DMS53 treated with DMSO at 0.1 percent for 48 hours (cell line): ENCODE data around the gene RAB31.
"Not testable (repeated sequence)": the region's sequence is repeated elsewhere in the genome, so short reads cannot be mapped to it uniquely, and the experiment has no call there.

Source experiments
- DNase-seq: peaks from one replicate; lab custom pipeline; 2025; ENCODE audit not compliant: unreplicated experiment; lab: John Stamatoyannopoulos, UW

Gene RAB31

GRCh38 chr18:9854801-9855676, 146.9 kb downstream of the RAB31 start:
- no peak for DNase-seq

GRCh38 chr18:9855681-9856080, 147.6 kb downstream of the RAB31 start:
- no peak for DNase-seq

GRCh38 chr18:9856092-9856491, 148.0 kb downstream of the RAB31 start:
- no peak for DNase-seq

- DNase-seq, result not testable (repeated sequence)
Measured at GRCh38 chr18:9857479-9857998, 149.4 kb downstream of the RAB31 start.

GRCh38 chr18:9858642-9859041, 150.5 kb downstream of the RAB31 start:
- no peak for DNase-seq

- no peak for DNase-seq
Measured at GRCh38 chr18:9859232-9859631, 151.1 kb downstream of the RAB31 start.

- DNase-seq, result no peak
Measured at GRCh38 chr18:9860682-9861081, 152.6 kb downstream of the RAB31 start.

- DNase-seq, result no peak
Measured at GRCh38 chr18:9861157-9861556, 153.1 kb downstream of the RAB31 start.

- no peak for DNase-seq
Measured at GRCh38 chr18:9861933-9862332, 153.8 kb downstream of the RAB31 start.

GRCh38 chr18:9862686-9863085, 154.6 kb downstream of the RAB31 start:
- no peak for DNase-seq

GRCh38 chr18:9863282-9863681, 155.2 kb downstream of the RAB31 start:
- no peak for DNase-seq

GRCh38 chr18:9865764-9866490, 157.8 kb downstream of the RAB31 start:
- no peak for DNase-seq

- DNase-seq, result no peak
Measured at GRCh38 chr18:9866627-9867026, 158.5 kb downstream of the RAB31 start.

GRCh38 chr18:9867071-9867594, 159.0 kb downstream of the RAB31 start:
- peak; percentile 65 for DNase-seq

- DNase-seq, result no peak
Measured at GRCh38 chr18:9868857-9869714, 161.0 kb downstream of the RAB31 start.

- DNase-seq, result no peak
Measured at GRCh38 chr18:9869715-9870430, 161.8 kb downstream of the RAB31 start.

GRCh38 chr18:9870431-9871008, 162.4 kb downstream of the RAB31 start:
- DNase-seq, result no peak

GRCh38 chr18:9871244-9871746, 163.2 kb downstream of the RAB31 start:
- DNase-seq, result no peak

GRCh38 chr18:9872823-9873222, 164.7 kb downstream of the RAB31 start:
- DNase-seq, result no peak

GRCh38 chr18:9874728-9875127, 166.6 kb downstream of the RAB31 start:
- no peak for DNase-seq
